OCI-M1 (cell line): ENCODE results near the gene TMEM60.
"Not testable (repeated sequence)": the region's sequence is repeated elsewhere in the genome, so short reads cannot be mapped to it uniquely, and the experiment has no call there.

ENCODE experiments used
- DNase-seq: peaks from one replicate; lab custom pipeline; 2025; lab: John Stamatoyannopoulos, UW

Gene TMEM60

GRCh38 chr7:77811516-77812289 lies 13.5 kb upstream of the TMEM60 start:
- DNase-seq, result peak; percentile 54

DNA sequence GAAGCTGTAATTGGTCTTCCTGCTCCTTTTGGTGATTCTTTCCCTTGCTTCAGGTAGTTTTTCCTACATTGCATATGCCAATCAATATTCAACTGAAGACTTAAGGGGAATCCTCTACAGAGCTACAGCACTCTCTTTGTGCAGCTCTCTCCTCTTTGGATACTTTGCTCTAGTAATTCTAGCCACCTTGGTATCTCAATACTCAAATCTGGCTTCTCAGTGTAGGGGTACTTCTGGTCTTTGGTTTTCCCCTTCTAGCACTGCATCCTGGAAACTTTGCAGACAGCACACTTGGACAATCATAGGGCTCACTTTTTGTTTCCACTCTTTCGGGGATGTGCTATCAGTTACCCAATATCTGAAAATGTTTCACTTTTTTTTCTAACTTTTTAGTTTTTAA lies 10.3 kb upstream of the TMEM60 start:
- DNase-seq, result no peak

GRCh38 chr7:77806425-77806824 lies 8.2 kb upstream of the TMEM60 start:
- no peak for DNase-seq

DNA sequence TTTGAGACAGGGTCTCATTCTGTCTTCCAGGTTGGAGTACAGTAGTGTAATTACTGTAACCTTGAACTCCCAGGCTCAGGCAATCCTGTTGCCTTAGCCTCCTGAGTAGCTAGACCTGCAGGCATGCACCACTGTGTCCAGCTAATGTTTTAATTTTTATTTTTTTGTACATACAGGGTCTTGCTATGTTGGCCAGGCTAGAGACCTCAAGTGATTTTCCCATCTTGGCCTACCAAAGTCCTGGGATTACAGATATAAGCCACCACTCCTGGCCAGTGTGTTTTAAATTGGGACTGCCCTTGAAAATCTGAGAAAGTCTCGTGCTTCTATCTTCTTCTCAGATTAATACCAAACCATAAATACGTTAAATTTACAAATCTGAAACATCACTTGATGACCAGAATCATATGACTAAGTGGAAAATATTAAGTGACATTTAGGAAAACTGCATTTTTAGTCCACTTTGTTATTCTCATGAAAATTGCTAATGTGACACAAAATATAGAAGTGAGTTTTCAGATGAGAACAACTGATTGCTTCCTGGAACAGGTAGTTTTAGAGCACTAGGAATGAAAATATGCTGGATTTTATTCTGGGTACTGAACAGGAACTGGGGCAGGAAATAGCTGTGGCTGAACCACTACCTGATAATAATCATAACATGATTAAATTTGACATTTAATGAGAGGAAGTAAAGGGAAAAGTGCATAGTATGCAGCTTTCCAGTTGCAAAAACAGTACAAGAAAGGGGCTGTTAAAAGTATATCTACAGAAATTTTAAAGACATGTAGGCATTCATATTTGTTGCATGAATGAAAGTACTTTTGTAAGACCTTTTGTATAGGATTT lies 4.5 kb upstream of the TMEM60 start:
- DNase-seq, result peak; percentile 78

GRCh38 chr7:77800730-77801129 lies 2.5 kb upstream of the TMEM60 start:
- DNase-seq, result no peak

DNA sequence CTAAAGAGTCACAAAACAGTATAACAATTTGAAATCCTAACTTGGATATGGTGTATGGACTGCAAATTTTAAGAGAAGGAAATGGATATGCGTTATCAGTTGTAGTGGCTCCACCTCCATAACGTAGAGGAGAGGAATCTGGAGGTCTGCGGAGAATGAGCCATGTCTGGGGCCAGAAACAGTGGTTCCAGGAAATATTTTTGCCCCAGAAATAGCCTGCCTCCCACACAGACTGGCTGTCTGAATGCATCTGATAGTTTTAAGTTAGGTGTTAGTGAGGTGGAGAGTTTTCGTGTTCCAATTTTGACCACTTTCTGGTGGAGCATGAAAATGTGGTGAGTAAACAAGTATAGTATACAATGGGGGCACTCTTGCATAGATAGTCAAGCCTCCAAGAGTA lies 1.9 kb upstream of the TMEM60 start:
- peak; percentile 97 for DNase-seq

DNA sequence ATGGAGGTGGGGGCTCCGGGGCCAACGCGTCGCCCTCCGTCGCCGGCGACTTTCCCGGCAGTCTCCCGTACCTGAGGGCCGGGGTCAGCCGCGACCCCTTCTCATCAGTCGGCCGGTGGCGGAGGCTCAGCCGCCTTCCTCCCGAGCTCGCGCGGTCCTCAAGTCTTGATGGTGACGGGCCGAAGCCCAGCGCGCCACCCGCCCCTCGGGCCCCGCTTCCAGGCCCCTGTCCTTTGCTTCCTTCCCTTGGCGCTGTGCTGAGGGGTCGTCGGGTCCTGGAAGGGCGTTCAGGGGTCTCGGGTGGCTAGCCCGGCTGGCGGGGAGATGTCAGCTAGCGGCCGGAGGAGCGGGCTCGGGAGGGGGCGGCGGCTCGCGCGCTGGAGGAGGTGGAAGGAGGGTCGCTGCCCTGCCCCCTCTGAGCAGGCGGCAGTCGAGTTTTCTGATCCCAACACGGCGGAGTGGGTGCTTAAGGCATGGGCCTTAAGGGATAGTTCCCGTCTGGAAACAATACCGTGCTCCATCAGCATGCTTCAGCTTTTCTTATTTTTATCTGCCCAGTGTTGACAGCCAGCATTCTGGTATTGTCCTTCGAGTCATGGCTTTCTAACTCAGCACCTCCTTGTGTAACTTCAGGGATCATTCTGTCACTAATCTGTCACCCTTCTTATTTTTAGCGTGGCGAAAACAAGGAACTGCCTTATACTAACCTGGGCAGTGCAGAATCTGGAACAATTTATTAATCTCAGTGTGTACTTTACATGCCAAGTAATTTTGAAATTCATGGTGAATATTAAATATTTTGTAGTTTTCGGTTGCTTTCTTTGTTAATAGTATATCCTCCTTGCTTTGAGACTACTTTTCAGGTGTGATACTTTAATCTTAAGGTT lies 1.1 kb upstream of the TMEM60 start:
- peak; percentile 93 for DNase-seq

DNA sequence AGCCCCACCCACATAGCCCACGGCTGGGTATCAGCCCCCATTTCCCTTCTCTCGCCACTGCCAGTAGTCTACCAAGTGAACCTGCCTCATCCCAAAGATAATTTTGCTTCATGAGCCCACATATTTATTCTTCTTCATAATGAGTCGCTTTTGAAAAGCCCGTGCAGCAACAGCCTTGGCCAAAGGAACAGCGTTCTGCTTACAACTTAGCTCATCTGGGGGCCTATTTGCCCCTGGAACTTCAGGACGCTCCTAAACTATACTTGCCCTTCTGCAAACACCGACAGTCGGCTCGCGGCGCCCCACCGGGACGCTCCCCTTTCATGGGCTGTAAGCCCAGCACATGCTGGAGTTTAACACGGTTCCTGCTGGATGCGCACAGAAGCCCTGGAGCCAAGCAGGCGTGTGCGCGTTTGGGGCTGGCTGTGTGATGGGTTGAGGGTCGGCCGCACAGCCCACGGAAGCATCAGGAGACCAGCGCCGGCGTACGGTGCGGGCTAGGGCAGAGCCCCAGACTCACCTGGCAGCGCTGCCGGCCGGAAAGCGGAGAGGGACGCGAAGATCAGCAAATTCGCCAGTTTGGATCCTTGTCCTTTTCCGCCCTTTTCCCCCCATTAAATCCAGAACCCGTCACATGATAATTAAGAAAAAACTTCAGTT lies 370 bp downstream of the TMEM60 start:
- DNase-seq, result peak; percentile 87

DNA sequence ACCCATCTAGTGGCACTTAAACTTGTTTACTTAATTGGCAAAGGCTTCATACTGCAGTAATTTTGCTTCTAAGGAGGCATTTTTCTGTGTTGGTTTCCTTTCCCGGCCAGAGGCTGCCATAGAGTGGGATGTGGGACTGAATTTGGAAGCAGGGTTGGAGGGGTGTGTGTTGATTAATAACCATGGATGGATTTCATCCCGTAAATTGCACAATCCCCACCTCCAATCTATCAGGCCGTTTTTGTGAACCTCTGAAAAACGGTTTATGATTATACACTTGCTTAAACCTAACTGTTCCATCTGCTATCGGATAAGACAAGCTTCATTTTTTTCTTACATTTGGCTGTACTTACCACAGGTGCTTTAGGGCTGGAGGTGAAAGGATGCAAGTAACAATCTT lies 1.3 kb downstream of the TMEM60 start:
- DNase-seq, result peak; percentile 78

- no peak for DNase-seq
Observed at GRCh38 chr7:77796109-77796508, 2.1 kb downstream of the TMEM60 start.

GRCh38 chr7:77794000-77794399 lies 4.2 kb downstream of the TMEM60 start:
- no peak for DNase-seq

DNA sequence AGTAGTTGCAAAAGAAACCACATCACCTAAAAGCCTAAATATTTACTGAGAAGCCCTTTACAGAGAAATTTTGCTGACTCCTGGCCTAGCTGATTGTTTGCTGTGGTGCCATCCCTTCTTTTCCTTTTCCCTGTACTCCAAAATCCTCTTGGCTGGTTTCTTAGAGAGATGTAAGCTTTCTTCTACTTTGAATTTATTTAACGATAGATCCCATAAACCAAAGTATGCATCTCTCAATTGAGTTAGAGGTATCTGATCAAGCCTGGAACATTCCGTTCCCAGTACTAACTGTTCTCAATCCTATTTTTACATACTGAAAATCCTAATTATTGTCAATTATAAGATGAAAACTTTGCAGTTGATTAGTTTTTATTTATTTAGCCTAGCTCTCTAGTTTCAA lies 6.3 kb downstream of the TMEM60 start:
- no peak for DNase-seq

DNA sequence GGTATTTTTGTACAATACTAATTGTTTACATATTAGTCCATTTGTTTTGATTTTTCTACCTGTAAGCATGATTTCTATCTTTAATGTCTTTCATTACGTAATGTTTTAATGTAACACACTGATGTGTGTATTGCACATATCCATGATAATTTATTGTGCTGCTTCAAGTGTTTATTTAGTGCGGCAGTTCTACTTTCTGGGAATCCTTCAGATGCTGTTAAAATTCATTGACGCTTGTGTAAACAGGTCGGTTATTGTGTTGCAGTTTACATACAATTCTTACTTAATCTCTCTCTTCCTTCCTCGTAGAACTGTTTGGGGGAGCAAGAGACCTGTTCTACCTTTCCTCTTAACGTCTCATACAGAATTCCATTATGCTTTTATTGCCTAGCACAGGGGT lies 6.9 kb downstream of the TMEM60 start:
- DNase-seq, result no peak

- DNase-seq, result no peak
Observed at GRCh38 chr7:77788327-77788902, 9.8 kb downstream of the TMEM60 start.

DNA sequence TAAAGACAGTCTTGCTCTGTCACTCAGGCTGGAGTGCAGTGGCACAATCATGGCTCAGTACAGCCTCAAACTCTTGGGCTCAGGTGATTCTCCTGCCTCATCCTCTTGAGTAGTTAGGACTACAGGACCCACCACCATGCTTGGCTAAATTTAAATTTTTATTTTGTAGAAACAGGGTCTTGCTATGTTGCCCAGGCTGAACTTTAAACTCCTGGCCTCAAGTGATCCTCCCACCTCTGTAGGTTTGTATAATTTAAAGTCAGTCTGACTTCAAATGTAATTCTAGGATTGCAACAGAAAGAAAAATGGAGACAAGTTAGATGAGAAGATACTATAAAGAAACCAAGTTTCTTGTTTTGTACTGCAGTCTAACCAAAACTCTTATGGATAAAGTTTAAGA lies 11.5 kb downstream of the TMEM60 start:
- no peak for DNase-seq

DNA sequence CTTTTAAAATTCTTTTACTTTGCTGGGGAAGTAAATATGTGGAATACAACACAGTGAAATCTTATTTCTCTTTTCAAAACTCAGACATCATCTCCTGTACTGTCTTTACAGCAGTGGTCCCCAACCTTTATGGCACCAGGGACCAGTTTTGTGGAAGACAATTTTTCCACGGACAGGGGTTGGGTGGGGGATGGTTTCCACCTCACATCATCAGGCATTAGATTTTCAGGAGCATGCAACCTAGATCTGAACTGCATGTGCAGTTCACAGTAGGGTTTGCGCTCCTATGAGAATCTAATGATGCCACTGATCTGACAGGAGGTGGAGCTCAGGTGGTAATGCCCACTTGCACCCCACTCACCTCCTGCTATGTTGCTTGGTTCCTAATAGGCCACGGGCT lies 12.2 kb downstream of the TMEM60 start:
- no peak for DNase-seq

DNA sequence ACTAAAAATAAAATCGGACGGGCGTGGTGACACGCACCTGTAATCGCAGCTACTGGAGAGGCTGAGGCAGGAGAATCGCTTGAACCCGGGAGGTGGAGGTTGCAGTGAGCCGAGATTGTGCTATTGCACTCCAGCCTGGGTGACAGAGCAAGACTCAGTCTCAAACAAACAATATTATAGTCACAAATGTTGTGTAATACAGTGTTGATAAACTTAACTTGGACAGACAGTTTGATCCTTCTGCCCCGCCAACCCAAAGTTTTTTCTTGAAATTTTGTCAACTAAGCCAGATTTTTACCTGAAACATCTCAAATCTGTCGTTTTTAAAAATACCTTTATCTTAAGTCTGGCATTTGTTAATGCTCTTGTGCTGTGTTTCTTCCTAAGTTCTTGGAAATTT lies 13.8 kb downstream of the TMEM60 start:
- not testable (repeated sequence) for DNase-seq

- no peak for DNase-seq
Observed at GRCh38 chr7:77783545-77783944, 14.7 kb downstream of the TMEM60 start.

GRCh38 chr7:77783111-77783510 lies 15.1 kb downstream of the TMEM60 start:
- DNase-seq, result no peak

DNA sequence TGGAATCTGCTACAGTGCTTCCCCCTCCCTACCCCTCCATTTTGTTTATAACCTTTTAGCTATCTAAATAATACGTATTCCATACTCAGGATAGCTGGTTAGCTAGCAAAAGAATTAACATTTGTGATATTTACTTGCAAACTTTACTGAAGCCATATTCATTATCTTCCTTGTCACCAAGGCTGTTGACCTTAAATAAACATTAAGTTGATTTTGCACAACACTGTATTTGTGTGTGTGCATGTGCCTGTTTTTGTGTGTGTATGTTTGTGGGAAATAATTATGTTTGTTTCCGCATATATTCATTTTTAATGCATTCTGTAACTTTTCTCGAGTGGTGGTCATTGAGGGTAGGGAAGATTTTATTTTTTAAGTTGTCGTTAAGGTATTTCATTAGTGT lies 15.9 kb downstream of the TMEM60 start:
- DNase-seq, result no peak

DNA sequence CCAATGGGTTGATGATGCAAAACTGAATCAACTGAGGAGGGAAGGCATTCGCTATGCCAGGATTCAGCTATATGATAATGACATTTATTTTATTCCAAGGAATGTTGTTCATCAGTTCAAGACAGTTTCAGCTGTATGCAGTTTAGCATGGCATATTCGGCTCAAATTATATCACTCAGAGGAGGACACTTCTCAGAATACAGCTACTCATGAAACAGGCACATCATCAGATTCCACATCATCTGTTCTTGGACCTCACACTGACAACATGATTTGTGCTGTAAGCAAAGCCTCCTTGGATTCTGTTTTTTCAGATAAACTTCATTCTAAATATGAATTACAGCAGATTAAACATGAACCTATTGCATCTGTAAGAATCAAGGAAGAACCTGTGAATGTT lies 19.7 kb downstream of the TMEM60 start:
- no peak for DNase-seq
